Measurements from ENCODE around the gene MGAT4B. TPM values are rescaled to one million over a fixed set of nuclear protein-coding genes. Genes with fewer than 3 reads are reported as not detected.
A peak's percentile ranks its signal among the peaks of the same experiment; 100 is the strongest.

MGAT4B gene
- total RNA-seq, 2 donors from 2014 or later, result 165 to 177 TPM

DNA sequence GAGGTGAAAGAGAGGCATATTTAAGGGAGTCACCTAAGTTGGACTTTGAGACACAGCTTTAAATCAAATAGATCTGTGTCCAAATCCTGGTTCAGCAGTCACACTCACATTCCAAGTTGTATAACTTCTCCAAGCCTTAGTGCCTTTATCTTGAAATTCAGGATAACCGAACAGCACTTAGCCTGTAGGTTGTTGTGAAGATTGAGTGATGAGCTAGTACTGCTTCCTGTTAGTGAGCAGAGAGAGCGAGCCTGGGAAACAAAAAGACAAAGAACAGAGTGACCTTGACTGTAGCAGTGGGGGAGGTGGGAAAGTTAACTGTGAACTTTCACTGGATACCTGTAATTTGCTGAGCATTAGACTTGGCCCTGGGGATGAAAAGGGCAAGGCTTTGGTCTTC lies 51.6 kb downstream of the MGAT4B start:
- WGBS, 2 experiments (ENCODE audit: insufficient coverage in 1 of 2, insufficient read length in 1 of 2), result 58 to 90% methylated on average over 2 of the region's 2 CpGs
- H3K4me3 ChIP-seq (ENCODE audit: low read length), result no peak overlapping the region
- H3K27me3 ChIP-seq (ENCODE audit: control insufficient read depth, insufficient read depth, low read length, poor library complexity, severe bottlenecking), result no peaks in the 10 kb centered on the region
- peaks cover 8% of the 10 kb centered on the region for H3K36me3 ChIP-seq (ENCODE audit: control insufficient read depth, insufficient read depth, low read length)
- peaks cover 15% of the 10 kb centered on the region for H3K36me3 Mint-ChIP-seq (ENCODE audit: low read depth)
- H3K4me1 ChIP-seq (ENCODE audit: control insufficient read depth, insufficient read depth, low read length), result no peaks in the 10 kb centered on the region
- no peaks in the 10 kb centered on the region for H3K9me3 ChIP-seq (ENCODE audit: control insufficient read depth, low read length)
- no peak overlapping the region for H3K27ac ChIP-seq (ENCODE audit: low read depth, low read length)
- no peak overlapping the region for H3K4me3 Mint-ChIP-seq
- peaks cover 24% of the 10 kb centered on the region for H3K4me1 Mint-ChIP-seq
- H3K9me3 Mint-ChIP-seq, result no peaks in the 10 kb centered on the region
- DNase-seq, result peak; percentile 68
- TF ChIP-seq CTCF (conservative IDR thresholded peaks at IDR 0.05), result no peak
- H3K9ac ChIP-seq (ENCODE audit: extremely low read depth, low read length, poor library complexity, severe bottlenecking), result no peak overlapping the region
- peak overlapping the region; percentile 68 for H3K27ac Mint-ChIP-seq
- no peaks in the 10 kb centered on the region for H3K27me3 Mint-ChIP-seq (ENCODE audit: insufficient read depth)

GRCh38 chr5:179753971-179754370 lies 52.7 kb downstream of the MGAT4B start:
- no peak for TF ChIP-seq CTCF (conservative IDR thresholded peaks at IDR 0.05)
- Mint-ChIP-seq H3K4me1 (peaks cover 20% of the 10 kb centered on the region), H3K27me3 (ENCODE audit: insufficient read depth) (no peaks in the 10 kb centered on the region), H3K36me3 (ENCODE audit: low read depth) (peaks cover 18% of the 10 kb centered on the region), H3K9me3 (no peaks in the 10 kb centered on the region), H3K27ac (peak overlapping the region; percentile 37), H3K4me3 (no peak overlapping the region)
- Histone ChIP-seq H3K4me1 (ENCODE audit: control insufficient read depth, insufficient read depth, low read length) (no peaks in the 10 kb centered on the region), H3K27me3 (ENCODE audit: control insufficient read depth, insufficient read depth, low read length, poor library complexity, severe bottlenecking) (no peaks in the 10 kb centered on the region), H3K36me3 (ENCODE audit: control insufficient read depth, insufficient read depth, low read length) (peaks cover 5% of the 10 kb centered on the region), H3K9me3 (ENCODE audit: control insufficient read depth, low read length) (no peaks in the 10 kb centered on the region), H3K4me3 (ENCODE audit: low read length) (no peak overlapping the region), H3K9ac (ENCODE audit: extremely low read depth, low read length, poor library complexity, severe bottlenecking) (no peak overlapping the region), H3K27ac (ENCODE audit: low read depth, low read length) (no peak overlapping the region)
- no peak for DNase-seq
- WGBS, 2 experiments (ENCODE audit: insufficient coverage in 1 of 2, insufficient read length in 1 of 2), result 93 to 100% methylated on average over 5 of the region's 5 CpGs

GRCh38 chr5:179749857-179750508 lies 56.7 kb downstream of the MGAT4B start:
- Mint-ChIP-seq H3K9me3 (no peaks in the 10 kb centered on the region), H3K27ac (peak overlapping the region; percentile 61), H3K4me3 (no peak overlapping the region), H3K36me3 (ENCODE audit: low read depth) (peaks cover 34% of the 10 kb centered on the region), H3K27me3 (ENCODE audit: insufficient read depth) (no peaks in the 10 kb centered on the region), H3K4me1 (peaks cover 15% of the 10 kb centered on the region)
- no peaks in the 10 kb centered on the region for H3K4me1 ChIP-seq (ENCODE audit: control insufficient read depth, insufficient read depth, low read length)
- no peak overlapping the region for H3K9ac ChIP-seq (ENCODE audit: extremely low read depth, low read length, poor library complexity, severe bottlenecking)
- no peaks in the 10 kb centered on the region for H3K27me3 ChIP-seq (ENCODE audit: control insufficient read depth, insufficient read depth, low read length, poor library complexity, severe bottlenecking)
- DNase-seq, result no peak
- no peak overlapping the region for H3K27ac ChIP-seq (ENCODE audit: low read depth, low read length)
- H3K9me3 ChIP-seq (ENCODE audit: control insufficient read depth, low read length), result no peaks in the 10 kb centered on the region
- no peak overlapping the region for H3K4me3 ChIP-seq (ENCODE audit: low read length)
- TF ChIP-seq CTCF (conservative IDR thresholded peaks at IDR 0.05), result peak; percentile 41
- peaks cover 6% of the 10 kb centered on the region for H3K36me3 ChIP-seq (ENCODE audit: control insufficient read depth, insufficient read depth, low read length)
- 88 to 99% methylated on average over 7 to 8 of the region's 8 CpGs for WGBS, 2 experiments (ENCODE audit: insufficient coverage in 1 of 2, insufficient read length in 1 of 2)
